DND-41 (cell line): ENCODE measurements around the gene MTRFR.
"Not testable (repeated sequence)": the region's sequence is repeated elsewhere in the genome, so short reads cannot be mapped to it uniquely, and the experiment has no call there.

Experiments used
- ATAC-seq: fragments of 200-7000 bp; cut with Tn5 transposase; 3 replicates; pipeline ENCODE4 v1.9.1; 2021; ENCODE audit warnings: low read depth; ENCODE audit not compliant: insufficient read depth
- DNase-seq: peaks from one replicate; pipeline ENCODE4 v3.0.0-alpha.2; 2020
- H2AFZ ChIP-seq: 2 replicates; pipeline ENCODE4 v1.6.0; 2012; ENCODE audit warnings: low read depth, low read length
- H3K27ac ChIP-seq: 2 replicates; pipeline ENCODE4 v1.5.1; 2012; ENCODE audit warnings: low read length, inconsistent platforms
- H3K27me3 ChIP-seq: fragments of 200-600 bp; sonication (generic); 2 replicates; pipeline ENCODE4 v1.6.0; 2012; ENCODE audit warnings: low read length, mild to moderate bottlenecking, inconsistent platforms; ENCODE audit not compliant: insufficient read depth, poor library complexity
- H3K36me3 ChIP-seq: 2 replicates; pipeline ENCODE4 v1.5.1; 2012; ENCODE audit warnings: low read length, inconsistent platforms; ENCODE audit not compliant: insufficient read depth
- H3K4me1 ChIP-seq: 2 replicates; pipeline ENCODE4 v1.5.1; 2012; ENCODE audit warnings: mild to moderate bottlenecking, low read length; ENCODE audit not compliant: insufficient read depth
- H3K4me2 ChIP-seq: 2 replicates; pipeline ENCODE4 v1.6.0; 2012; ENCODE audit warnings: mild to moderate bottlenecking, moderate library complexity, low read length, inconsistent platforms; ENCODE audit not compliant: insufficient read depth
- H3K4me3 ChIP-seq, 2 experiments: fragments of 200-600 bp in 1 of 2; shearing (Covaris generic) in 1 of 2; 2 replicates each; pipeline ENCODE4 v1.5.1; 2012 to 2016; ENCODE audit warnings: inconsistent platforms in 2 of 2, low read length in 2 of 2, mild to moderate bottlenecking in 2 of 2, low read depth in 1 of 2, moderate library complexity in 1 of 2
- H3K79me2 ChIP-seq: 2 replicates; pipeline ENCODE4 v1.6.0; 2012; ENCODE audit warnings: low read length, inconsistent platforms; ENCODE audit not compliant: insufficient read depth
- H3K9ac ChIP-seq: 2 replicates; pipeline ENCODE4 v1.6.0; 2012; ENCODE audit warnings: low read depth, mild to moderate bottlenecking, inconsistent platforms, low read length, moderate library complexity
- H3K9me3 ChIP-seq: 2 replicates; pipeline ENCODE4 v1.5.1; 2012; ENCODE audit warnings: low read length, moderate library complexity, mild to moderate bottlenecking, inconsistent platforms; ENCODE audit not compliant: insufficient read depth, severe bottlenecking
- H4K20me1 ChIP-seq: 2 replicates; pipeline ENCODE4 v1.6.0; 2012; ENCODE audit warnings: low read length; ENCODE audit not compliant: insufficient read depth
- EZH2 ChIP-seq: IDR thresholded peaks from 3 replicates; pipeline ENCODE4 v1.6.1; 2012; ENCODE audit warnings: borderline replicate concordance, low read depth, mild to moderate bottlenecking, moderate library complexity, low read length, inconsistent platforms; ENCODE audit not compliant: severe bottlenecking
- TF ChIP-seq, protein P1 (sequence below): IDR thresholded peaks from 2 replicates; pipeline ENCODE4 v1.5.1; 2012; ENCODE audit warnings: borderline replicate concordance, low read length, moderate library complexity, mild to moderate bottlenecking; ENCODE audit not compliant: poor library complexity, severe bottlenecking; ENCODE audit errors: extremely low read depth

Gene MTRFR

DNA sequence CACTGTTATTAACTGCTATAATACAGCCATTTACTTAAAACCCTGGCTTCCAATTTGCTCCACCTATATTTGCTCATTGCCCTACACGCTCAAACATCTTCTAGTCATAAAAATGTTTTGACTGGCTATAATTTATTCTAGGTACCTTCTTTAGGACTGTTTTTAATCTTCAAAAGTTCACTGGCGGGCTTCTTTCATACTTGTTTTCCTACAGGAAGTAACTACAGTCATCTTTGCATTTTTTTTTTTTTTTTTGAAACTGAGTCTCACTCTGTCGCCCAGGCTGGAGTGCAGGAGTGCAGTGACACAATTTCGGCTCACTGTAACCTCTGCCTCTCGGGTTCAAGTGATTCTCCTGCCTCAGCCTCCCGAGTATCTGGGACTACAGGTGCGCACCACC lies 32.8 kb upstream of the MTRFR start:
- ATAC-seq (no peak), DNase-seq (no peak)
- TF ChIP-seq, protein P1, sequence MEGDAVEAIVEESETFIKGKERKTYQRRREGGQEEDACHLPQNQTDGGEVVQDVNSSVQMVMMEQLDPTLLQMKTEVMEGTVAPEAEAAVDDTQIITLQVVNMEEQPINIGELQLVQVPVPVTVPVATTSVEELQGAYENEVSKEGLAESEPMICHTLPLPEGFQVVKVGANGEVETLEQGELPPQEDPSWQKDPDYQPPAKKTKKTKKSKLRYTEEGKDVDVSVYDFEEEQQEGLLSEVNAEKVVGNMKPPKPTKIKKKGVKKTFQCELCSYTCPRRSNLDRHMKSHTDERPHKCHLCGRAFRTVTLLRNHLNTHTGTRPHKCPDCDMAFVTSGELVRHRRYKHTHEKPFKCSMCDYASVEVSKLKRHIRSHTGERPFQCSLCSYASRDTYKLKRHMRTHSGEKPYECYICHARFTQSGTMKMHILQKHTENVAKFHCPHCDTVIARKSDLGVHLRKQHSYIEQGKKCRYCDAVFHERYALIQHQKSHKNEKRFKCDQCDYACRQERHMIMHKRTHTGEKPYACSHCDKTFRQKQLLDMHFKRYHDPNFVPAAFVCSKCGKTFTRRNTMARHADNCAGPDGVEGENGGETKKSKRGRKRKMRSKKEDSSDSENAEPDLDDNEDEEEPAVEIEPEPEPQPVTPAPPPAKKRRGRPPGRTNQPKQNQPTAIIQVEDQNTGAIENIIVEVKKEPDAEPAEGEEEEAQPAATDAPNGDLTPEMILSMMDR = no peak
- no peak for TF ChIP-seq EZH2
- H4K20me1 ChIP-seq = no peaks in the 10 kb centered on the region
- H2AFZ ChIP-seq = no peak overlapping the region
- no peak overlapping the region for H3K27ac ChIP-seq
- no peak overlapping the region for H3K9ac ChIP-seq
- no peak overlapping the region for H3K4me2 ChIP-seq
- no peaks in the 10 kb centered on the region for H3K79me2 ChIP-seq
- peaks cover 83% of the 10 kb centered on the region for H3K36me3 ChIP-seq
- no peak overlapping the region for H3K4me3 ChIP-seq
- no peaks in the 10 kb centered on the region for H3K9me3 ChIP-seq
- no peaks in the 10 kb centered on the region for H3K27me3 ChIP-seq
- no peaks in the 10 kb centered on the region for H3K4me1 ChIP-seq

DNA sequence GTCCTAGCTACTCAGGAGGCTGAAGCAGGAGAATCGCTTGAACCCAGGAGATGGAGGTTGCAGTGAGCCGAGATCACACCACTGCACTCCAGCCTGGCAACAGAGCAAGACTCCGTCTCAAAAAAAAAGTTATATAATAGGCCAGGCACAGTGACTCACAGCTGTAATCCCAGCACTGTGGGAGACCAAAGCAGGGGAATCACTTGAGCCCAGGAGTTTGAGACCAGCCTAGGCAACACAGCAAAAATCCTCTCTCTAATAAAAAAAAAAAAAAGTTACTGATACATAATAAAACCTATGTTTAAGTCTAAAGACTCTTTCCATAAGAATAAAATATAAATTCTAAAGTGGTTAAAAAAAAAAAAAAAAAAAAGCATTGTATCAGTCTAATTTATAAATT lies 26.4 kb upstream of the MTRFR start:
- not testable (repeated sequence) for H4K20me1 ChIP-seq, H3K27me3 ChIP-seq, H3K9ac ChIP-seq, H3K27ac ChIP-seq, H3K4me1 ChIP-seq, DNase-seq, H2AFZ ChIP-seq, H3K4me2 ChIP-seq, H3K9me3 ChIP-seq, H3K79me2 ChIP-seq, ATAC-seq, H3K4me3 ChIP-seq
- H3K36me3 ChIP-seq = peaks cover 92% of the 10 kb centered on the region

DNA sequence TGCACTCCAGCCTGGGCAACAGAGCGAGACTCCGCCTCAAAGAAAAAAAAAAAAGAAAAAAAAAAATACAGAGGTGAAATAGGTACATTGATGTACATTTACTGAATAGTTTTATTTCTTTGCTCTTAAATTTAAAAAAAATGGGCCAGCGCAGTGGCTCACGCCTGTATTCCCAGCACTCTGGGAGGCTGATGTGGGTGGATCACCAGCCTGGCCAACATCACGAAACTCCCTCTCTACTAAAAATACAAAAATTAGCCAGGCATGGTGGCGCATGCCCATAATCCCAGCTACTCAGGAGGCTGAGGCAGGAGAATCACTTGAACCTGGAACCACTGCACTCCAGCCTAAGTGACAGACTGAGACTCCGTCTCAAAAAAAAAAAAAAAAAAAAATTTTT lies 25.4 kb upstream of the MTRFR start:
- H3K4me1 ChIP-seq, ATAC-seq: not testable (repeated sequence)

DNA sequence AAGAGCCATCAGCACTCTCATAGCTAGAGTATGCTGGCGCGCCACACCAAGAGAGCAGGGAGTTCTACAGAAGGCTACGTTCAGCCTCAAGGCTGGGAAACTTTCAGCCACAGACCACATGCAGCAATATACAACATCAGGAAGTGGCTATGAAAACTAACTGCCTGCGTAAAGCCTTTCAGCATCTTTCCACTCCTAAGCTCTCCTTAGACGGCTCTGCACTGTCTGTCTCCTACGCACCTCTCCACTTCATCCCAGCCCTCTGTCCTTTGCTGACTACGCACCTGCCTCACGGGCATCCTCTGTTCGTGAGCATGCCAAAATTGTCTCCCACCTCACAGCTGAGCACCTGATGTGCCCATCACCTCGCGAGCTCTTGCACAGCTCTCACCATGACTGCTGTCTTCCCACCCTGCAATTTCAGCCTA lies 10.0 kb upstream of the MTRFR start:
- peak; percentile 91 for ATAC-seq
- Histone ChIP-seq H2AFZ (no peak overlapping the region), H3K4me2 (no peak overlapping the region), H3K36me3 (peaks cover 81% of the 10 kb centered on the region), H4K20me1 (peaks cover 7% of the 10 kb centered on the region; the same call in 1 of the 2 replicates), H3K27me3 (no peaks in the 10 kb centered on the region), H3K9me3 (no peaks in the 10 kb centered on the region), H3K27ac (0 out of 2 replicates have a peak overlapping the region, but pooled peaks have one; percentile 1), H3K4me1 (peaks cover 13% of the 10 kb centered on the region), H3K9ac (no peak overlapping the region), H3K79me2 (peaks cover 78% of the 10 kb centered on the region), H3K4me3 (no peak overlapping the region)
- DNase-seq = peak; percentile 50
- TF ChIP-seq, protein P1 = no peak
- TF ChIP-seq EZH2 = no peak

More for the DNA sequence above, 25.4 kb upstream of the MTRFR start:
- H3K27ac ChIP-seq, H2AFZ ChIP-seq, H3K4me2 ChIP-seq, H3K27me3 ChIP-seq, H3K4me3 ChIP-seq, H3K9ac ChIP-seq, H3K9me3 ChIP-seq, DNase-seq, H3K79me2 ChIP-seq, H4K20me1 ChIP-seq: not testable (repeated sequence)
- H3K36me3 ChIP-seq = peaks cover 90% of the 10 kb centered on the region
